HG03095 (cell line): ENCODE results near the gene FAM222B.
"Not testable (repeated sequence)": the region's sequence is repeated elsewhere in the genome, so short reads cannot be mapped to it uniquely, and the experiment has no call there.

Source experiments
- ATAC-seq: cut with Tn5 transposase; IDR thresholded peaks from one replicate; pipeline ENCODE4 v1.9.1; 2021; ENCODE audit warnings: moderate library complexity; ENCODE audit not compliant: unreplicated experiment

Gene FAM222B

DNA sequence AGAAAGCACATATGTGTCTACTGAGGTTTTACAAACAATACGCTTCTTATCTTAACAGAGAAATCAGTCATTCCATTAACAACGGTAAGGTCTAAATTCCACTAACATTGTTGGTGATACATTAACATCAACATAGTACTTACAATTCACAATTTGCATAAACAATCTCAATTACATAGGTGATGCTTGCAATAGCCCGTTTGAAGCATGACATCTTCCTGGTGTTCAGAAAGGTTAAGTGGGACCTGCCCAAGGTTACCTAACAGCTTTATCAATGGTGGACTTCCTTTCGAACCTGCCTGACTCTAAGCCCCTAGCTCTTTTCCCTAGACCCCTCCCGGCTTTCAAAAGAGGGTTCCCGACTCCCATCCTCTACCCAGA is 699 bp downstream of the FAM222B start:
- ATAC-seq: no peak

GRCh38 chr17:28839221-28839620 is 3.4 kb downstream of the FAM222B start:
- ATAC-seq: no peak

DNA sequence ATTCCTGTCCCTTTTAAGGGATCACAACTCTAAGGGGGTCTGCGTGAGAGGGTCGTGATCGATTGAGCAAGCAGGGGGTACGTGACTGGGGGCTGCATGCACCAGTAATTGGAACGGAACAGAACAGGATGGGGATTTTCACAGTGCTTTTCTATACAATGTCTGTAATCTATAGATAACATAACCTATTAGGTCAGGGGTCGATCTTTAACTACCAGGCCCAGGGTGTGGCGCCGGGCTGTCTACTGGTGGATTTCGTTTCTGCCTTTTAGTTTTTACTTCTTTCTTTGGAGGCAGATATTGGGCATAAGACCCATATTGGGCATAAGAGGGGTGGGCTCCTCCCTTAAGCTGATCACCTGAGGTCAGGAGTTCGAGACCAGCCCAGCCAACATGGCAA is 6.0 kb downstream of the FAM222B start:
- ATAC-seq: not testable (repeated sequence)

DNA sequence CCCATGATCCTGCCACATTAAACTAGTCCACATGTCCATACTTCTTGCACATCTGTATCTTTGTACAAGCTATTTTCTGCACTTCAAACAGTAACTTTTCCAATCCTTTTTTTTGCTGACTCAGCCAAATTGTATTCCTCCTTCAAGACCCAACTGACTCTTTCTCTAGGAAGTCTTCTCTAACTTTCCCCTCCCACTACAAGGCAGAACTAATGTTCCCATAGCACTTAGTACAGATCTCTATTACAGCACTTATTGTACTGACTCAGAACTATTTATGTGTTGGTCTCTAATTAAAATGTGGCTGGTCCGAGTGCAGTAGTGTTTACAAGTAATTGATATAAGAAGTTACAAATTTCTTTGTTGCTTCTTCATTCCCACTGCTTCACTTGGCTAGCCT is 8.2 kb downstream of the FAM222B start:
- ATAC-seq: no peak

DNA sequence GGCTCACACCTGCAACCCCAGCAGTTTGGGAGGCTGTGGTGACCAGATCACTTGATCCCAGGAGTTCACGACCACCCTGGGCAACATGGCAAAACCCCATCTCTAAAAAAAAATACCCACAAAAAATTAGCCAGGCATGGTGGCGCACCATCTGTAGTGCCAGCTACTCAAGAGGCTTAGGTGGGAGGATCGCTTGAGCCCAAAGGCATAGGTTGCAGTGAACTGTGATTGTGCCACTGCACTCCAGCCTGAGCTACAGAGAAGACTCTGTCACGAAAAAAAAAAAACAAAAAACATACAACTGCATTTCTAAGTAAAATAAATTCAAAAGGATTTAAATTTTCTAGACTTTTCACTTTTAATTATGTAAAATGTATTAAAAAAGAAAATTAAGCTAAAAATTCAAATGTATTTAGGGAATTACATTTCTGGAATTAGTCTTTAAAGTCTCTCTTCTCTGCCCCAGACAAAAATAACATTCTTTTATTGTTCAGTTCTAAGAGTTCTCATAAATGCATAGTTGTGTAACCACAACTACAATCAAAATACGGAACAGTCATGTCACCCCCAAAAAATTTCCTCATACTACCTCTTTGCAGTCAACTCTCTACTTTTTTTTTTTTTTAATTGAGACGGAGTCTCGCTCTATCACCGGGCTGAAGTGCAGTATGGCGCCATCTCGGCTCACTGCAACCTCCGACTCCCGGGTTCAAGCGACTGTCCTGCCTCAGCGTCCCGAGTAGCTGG is 14.1 kb downstream of the FAM222B start:
- no peak for ATAC-seq

DNA sequence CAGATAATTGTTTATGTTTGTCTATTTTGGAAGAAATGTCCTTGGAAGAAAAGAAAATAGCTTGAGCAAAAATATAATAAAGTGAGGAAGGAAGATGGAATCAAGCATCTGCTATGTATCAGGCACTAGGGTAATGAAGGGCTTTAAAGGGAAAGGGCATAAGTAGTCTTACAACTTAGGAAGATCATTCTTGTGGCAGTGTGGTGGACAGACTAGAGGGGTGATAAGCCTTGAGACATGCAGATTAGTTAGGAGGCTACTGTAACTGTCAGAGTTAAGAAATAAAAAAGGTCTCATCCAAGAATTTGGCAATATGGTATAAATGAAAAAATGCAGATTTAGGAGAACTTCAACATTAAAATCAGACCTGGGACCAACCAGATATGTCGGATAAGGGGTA is 14.9 kb downstream of the FAM222B start:
- no peak for ATAC-seq

DNA sequence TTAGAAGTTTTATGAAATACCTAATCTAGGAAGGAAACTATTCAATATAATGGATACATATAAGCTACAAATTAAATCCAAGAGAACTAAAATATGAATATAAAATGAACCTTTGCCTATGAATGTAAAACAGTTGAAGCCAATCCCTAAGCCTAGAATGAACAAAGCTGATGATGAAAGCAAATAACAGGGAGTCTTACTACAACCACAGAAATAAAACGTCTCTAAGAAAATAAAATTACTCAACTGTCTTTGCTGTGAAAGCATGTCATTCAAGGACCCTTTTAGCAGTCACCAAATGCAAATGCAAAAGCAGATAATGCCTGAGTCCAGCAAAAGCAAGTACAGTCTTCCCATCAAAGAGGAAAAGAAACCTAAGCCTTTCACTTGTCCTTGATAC is 23.0 kb downstream of the FAM222B start:
- no peak for ATAC-seq

- ATAC-seq: no peak
Measured at GRCh38 chr17:28818819-28819221, 23.8 kb downstream of the FAM222B start.

DNA sequence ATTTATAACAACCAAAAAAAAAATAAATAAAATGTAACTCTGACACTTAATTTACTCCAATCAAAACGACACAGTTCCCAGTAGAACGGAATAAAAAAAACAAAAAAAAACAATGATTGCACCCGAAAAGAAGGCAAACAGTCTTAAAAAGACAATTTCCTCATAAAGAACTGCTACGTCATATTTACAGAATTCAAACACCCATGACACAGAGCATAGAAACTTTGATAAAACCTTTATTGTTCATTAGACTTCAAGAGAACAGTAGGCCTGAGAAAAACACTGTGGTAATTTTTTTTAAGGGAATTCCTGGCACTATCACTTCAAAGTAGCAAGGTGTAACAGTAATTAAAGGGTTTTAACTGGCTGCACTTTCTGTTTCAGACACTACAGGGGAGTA is 26.1 kb downstream of the FAM222B start:
- no peak for ATAC-seq

- no peak for ATAC-seq
Measured at GRCh38 chr17:28812748-28813377, 29.7 kb downstream of the FAM222B start.

DNA sequence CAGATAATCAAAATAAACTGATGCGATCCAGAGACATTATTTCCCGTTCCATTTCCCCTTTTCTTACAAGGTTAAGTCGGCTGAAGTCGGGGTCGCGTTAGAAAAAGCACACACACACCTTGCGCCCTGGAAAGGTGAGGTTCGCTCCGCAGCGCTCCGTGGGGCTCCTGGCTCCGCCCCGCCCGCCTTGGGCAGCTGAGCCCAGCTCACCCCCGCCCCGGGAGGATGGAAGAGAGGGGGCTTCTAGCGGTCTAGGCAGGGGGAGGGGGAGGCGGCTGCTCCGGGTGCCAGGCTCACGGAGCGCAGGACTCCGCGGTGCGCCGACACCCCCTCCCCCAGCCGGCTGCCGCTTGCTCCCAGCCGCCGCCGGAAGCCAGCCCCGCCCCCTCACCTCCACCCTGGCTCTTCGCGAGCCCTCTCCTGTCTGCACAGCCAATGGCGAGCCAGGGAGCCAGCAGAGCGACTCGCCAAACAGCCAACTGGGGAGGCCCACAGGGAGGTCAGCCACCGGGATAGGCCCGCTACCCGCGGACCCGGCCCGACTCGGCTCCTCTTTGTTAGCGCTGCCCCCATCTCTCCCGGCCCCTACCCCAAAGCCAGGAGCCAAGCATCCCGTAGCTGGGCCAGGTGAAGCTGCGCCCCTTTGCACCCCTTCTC is 30.4 kb downstream of the FAM222B start:
- peak; percentile 94 for ATAC-seq

- ATAC-seq: no peak
Measured at GRCh38 chr17:28811651-28812090, 30.9 kb downstream of the FAM222B start.

DNA sequence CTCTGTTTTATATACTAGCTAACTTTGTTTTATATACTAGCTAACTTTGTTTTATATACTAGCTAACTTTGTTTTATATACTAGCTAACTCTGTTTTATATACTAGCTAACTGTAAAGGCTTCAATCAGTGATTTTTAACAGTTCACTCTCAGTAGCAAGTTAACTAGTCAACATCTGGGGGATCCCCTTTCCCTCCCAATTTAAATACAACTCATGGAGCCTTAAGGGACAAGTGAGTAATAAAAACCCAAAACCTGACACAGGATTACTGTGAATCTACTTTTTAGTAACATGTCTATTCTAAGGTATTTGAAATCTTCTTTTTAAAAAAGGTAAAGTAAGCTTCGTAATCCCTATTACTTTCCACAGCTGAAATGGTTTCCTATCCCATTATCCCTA is 32.2 kb downstream of the FAM222B start:
- ATAC-seq: no peak

DNA sequence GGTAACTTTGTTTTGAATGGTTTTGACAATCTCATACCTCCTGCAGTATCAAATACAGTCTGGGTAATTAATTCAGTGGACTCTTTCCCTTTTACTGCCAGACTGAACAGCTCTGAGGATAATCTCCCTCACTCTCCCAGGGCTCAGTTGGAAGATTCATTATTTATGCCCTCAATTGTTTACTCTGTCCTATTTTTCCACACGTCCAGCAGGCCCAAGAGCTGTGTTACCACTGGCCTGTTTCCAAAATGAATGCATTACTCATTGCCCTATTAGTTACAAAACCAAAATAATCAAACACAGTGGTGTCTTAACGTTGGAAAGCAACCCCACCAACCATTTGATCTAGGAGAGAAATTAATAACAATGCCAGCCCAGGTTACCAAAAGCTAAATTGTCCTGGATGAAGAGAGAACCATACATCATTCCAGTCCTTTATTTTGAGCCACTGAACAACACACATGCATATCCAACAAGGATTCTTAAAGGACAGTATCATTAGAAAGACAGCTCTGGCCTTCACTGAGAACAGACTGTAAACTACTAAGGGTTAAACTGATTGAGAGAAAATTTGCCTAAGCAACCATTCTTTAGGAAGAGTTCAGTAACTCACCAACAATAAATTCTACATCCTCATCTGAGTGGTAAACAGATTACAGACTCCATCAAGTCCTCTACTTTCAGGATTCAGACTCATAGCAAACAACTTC is 34.5 kb downstream of the FAM222B start:
- no peak for ATAC-seq

GRCh38 chr17:28796062-28796461 is 46.5 kb downstream of the FAM222B start:
- no peak for ATAC-seq

- not testable (repeated sequence) for ATAC-seq
Measured at GRCh38 chr17:28794846-28795441, 47.6 kb downstream of the FAM222B start.

- ATAC-seq: no peak
Measured at GRCh38 chr17:28792877-28793661, 49.5 kb downstream of the FAM222B start.

DNA sequence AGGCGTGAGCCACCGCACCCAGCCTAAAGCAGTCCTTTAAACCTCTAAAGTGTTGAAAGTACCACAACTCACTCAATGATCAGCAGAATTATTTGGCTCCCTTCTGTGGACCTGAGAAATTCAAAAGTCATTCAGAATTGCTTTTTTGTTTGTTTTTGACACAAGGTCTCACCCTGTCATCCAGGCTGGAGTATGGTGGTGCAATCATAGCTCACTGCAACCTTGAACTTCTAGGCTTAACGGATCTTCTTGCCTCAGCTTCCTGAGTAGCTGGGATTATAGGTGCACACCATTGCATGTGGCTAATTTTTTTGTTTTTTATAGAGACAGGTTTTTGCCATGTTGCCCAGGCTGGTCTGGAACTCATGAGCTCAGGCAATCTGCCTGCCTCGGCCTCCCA is 54.5 kb downstream of the FAM222B start:
- no peak for ATAC-seq

DNA sequence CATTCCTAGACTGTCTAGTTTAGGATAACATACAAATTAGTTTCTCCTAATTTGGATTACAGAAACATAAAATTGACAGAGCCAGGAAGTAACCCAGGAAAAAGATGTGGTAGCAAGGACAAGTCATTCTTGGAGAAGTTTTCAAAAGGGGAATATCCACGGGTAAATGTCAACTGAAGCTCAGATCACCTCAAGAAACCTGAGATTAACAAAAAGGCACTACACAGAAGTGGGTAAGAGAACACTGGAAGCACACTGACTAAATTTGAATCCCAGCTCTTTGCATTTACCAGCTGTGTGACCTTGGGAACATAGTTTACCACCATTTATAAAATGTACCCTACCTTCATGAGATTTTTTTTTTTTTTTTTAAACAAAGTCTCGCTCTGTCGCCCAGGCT is 59.4 kb downstream of the FAM222B start:
- ATAC-seq: no peak

- ATAC-seq: not testable (repeated sequence)
Measured at GRCh38 chr17:28779601-28780000, 63.0 kb downstream of the FAM222B start.
